HepG2 (cell line): ENCODE results near the gene DDX39B. TPM values are rescaled to one million over a fixed set of nuclear protein-coding genes. Genes with fewer than 3 reads are reported as not detected.
A peak's percentile ranks its signal among the peaks of the same experiment; 100 is the strongest.

Experiments used
- ATAC-seq: fragments of 200-7000 bp; cut with Tn5 transposase; 3 replicates; pipeline ENCODE4 v1.9.1; 2020; ENCODE audit warnings: mild to moderate bottlenecking, moderate library complexity
- BruUV-seq: library from RNA; stranded (reverse); fragments of 400-500 nt; replicated peaks from 2 replicates; lab custom pipeline; 2021; lab: Mats Ljungman, UMichigan
- CTCF ChIA-PET: fragments of 300-600 bp; formaldehyde crosslinking; extraction: SDS; loops from one replicate; lab custom pipeline; 2021; ENCODE audit warnings: low total read pairs, inconsistent platforms, low intra/inter-chr PET ratio; lab: Yijun Ruan, JAX
- POLR2A ChIA-PET: fragments of 350-600 bp; sonication (Branson Sonifier 250); formaldehyde crosslinking; loops from one replicate; lab custom pipeline; 2020; ENCODE audit warnings: antibody characterized with exemption, inconsistent platforms; lab: Yijun Ruan, JAX
- DNase-seq: peaks from one replicate; pipeline ENCODE4 v3.0.0-alpha.2; 2015; ENCODE audit warnings: low spot score
- FAIRE-seq: peaks from 3 replicates; lab custom pipeline; 2011; peaks lifted over from hg19 to GRCh38; lab: Jason Lieb, UNC
- H2AFZ ChIP-seq: one replicate; pipeline ENCODE4 v1.6.1; 2011; ENCODE audit warnings: low read length, inconsistent platforms
- H3K27ac ChIP-seq: fragments of 300-600 bp; 3 replicates; pipeline ENCODE4 v1.8.0; 2011; ENCODE audit warnings: mixed run types, mild to moderate bottlenecking, mixed read lengths, low read length, inconsistent platforms; ENCODE audit not compliant: insufficient read depth; ENCODE audit errors: extremely low read length
- H3K27me3 ChIP-seq, 2 experiments: fragments of 200-600 bp in 1 of 2; 2 replicates in 1 of 2; 3 replicates in 1 of 2; pipeline versions ENCODE4 v1.6.0 to v1.8.0; 2011; ENCODE audit warnings: low read length in 2 of 2, mild to moderate bottlenecking in 2 of 2, moderate library complexity in 2 of 2, inconsistent platforms in 1 of 2; ENCODE audit not compliant: insufficient read depth in 2 of 2, control insufficient read depth in 1 of 2
- H3K36me3 ChIP-seq, 2 experiments: fragments of 200-600 bp in 1 of 2; replicated peaks in 1 of 2; 2 replicates in 1 of 2; 3 replicates in 1 of 2; pipeline versions ENCODE4 v1.5.1 to v1.8.0; 2011; ENCODE audit warnings: low read length in 2 of 2, inconsistent platforms in 1 of 2; ENCODE audit not compliant: insufficient read depth in 2 of 2, control insufficient read depth in 1 of 2
- H3K4me1 ChIP-seq: 2 replicates; pipeline ENCODE4 v1.5.1; 2012; ENCODE audit warnings: low read length, inconsistent platforms; ENCODE audit not compliant: insufficient read depth
- H3K4me2 ChIP-seq: 2 replicates; pipeline ENCODE4 v1.6.0; 2011; ENCODE audit warnings: low read depth, low read length, inconsistent platforms
- H3K4me3 ChIP-seq, 3 experiments: fragments of 200-600 bp in 1 of 3; sonication (generic), shearing (Covaris generic) in 1 of 3; replicated peaks in 1 of 3; 2 replicates each; pipeline ENCODE4 v1.5.1; 2011 to 2016; ENCODE audit warnings: low read length in 3 of 3, inconsistent platforms in 2 of 3, low read depth in 2 of 3, mild to moderate bottlenecking in 2 of 3, control low read depth in 1 of 3, mixed read lengths in 1 of 3; ENCODE audit not compliant: insufficient read depth in 1 of 3
- H3K79me2 ChIP-seq: one replicate; pipeline ENCODE4 v1.6.1; 2011; ENCODE audit warnings: low read length, inconsistent platforms; ENCODE audit not compliant: insufficient read depth
- H3K9ac ChIP-seq: 2 replicates; pipeline ENCODE4 v1.6.0; 2011; ENCODE audit warnings: mild to moderate bottlenecking, low read depth, low read length, inconsistent platforms; ENCODE audit not compliant: insufficient read depth
- H3K9me3 ChIP-seq: 2 replicates; pipeline ENCODE4 v1.5.1; 2012; ENCODE audit warnings: mild to moderate bottlenecking, low read length
- H4K20me1 ChIP-seq: 2 replicates; pipeline ENCODE4 v1.6.0; 2011; ENCODE audit warnings: inconsistent platforms, mild to moderate bottlenecking, low read length, moderate library complexity; ENCODE audit not compliant: insufficient read depth
- EZH2 ChIP-seq: conservative IDR thresholded peaks from 2 replicates; pipeline ENCODE4 v1.6.1; 2012; ENCODE audit warnings: mild to moderate bottlenecking, low read depth, low read length, moderate library complexity
- HOXA7 ChIP-seq: sonication (generic); formaldehyde crosslinking; IDR thresholded peaks from 2 replicates; pipeline ENCODE4 v1.8.1; 2022; ENCODE audit warnings: mild to moderate bottlenecking, missing genetic modification reagents, moderate library complexity
- ZBTB1 ChIP-seq: sonication (generic); formaldehyde crosslinking; IDR thresholded peaks from 2 replicates; pipeline ENCODE4 v1.4.0; 2020; ENCODE audit warnings: missing genetic modification reagents, borderline replicate concordance
- ZBTB8A ChIP-seq: sonication (generic); formaldehyde crosslinking; IDR thresholded peaks from 2 replicates; pipeline ENCODE4 v1.4.0; 2020; ENCODE audit warnings: mild to moderate bottlenecking, low read depth, missing genetic modification reagents, borderline replicate concordance
- ZC3H4 ChIP-seq: sonication (generic); formaldehyde crosslinking; IDR thresholded peaks from 2 replicates; pipeline ENCODE4 v1.4.0; 2020; ENCODE audit warnings: missing genetic modification reagents, borderline replicate concordance
- ZNF44 ChIP-seq: sonication (generic); formaldehyde crosslinking; IDR thresholded peaks from 2 replicates; pipeline ENCODE4 v1.5.1; 2020; ENCODE audit warnings: mild to moderate bottlenecking, missing genetic modification reagents
- ZNF451 ChIP-seq: sonication (generic); formaldehyde crosslinking; IDR thresholded peaks from 2 replicates; pipeline ENCODE4 v1.5.0; 2020; ENCODE audit warnings: mild to moderate bottlenecking, missing genetic modification reagents
- ZNF878 ChIP-seq: sonication (generic); formaldehyde crosslinking; IDR thresholded peaks from 2 replicates; pipeline ENCODE4 v1.8.1; 2023; ENCODE audit warnings: mild to moderate bottlenecking, missing genetic modification reagents, moderate library complexity
- ZNF891 ChIP-seq: sonication (generic); formaldehyde crosslinking; IDR thresholded peaks from 2 replicates; pipeline ENCODE4 v1.5.0; 2020; ENCODE audit warnings: mild to moderate bottlenecking, missing genetic modification reagents
- ZSCAN9 ChIP-seq: IDR thresholded peaks from 2 replicates; pipeline ENCODE4 v1.6.1; 2016; ENCODE audit warnings: borderline replicate concordance
- WGBS: methylation state at CpG from one replicate; pipeline ENCODE4 v1.1.6; 2017; ENCODE audit warnings: low lambda C conversion rate; 5-methylcytosine and 5-hydroxymethylcytosine counted together
- in situ Hi-C: cut with HindIII; loops from 2 replicates; pipeline ENCODE4 v1.10.0; 2017; ENCODE audit warnings: low pct_unique_long_range_greater_than_20kb; ENCODE audit not compliant: extremely low pct_ligation_motif_present
- intact Hi-C: fragments of 100-400 bp; cut with micrococcal nuclease; formaldehyde crosslinking; loops from one replicate; pipeline ENCODE4 v1.10.0; 2022; ENCODE audit not compliant: unreplicated experiment
- polyA plus RNA-seq, 8 experiments: library from polyadenylated mRNA; depleted of rRNA in 3 of 8; stranded (reverse) in 7 of 8; unstranded in 1 of 8; fragments of >200 nt; fragmentation: Illumina TruSeq in 4 of 8; extraction: Trizol in 4 of 8; gene quantifications; 2 replicates each; pipeline versions ENCODE4 v1.2.1 to v1.2.3, GENCODE V29; 2011 to 2016; ENCODE audit warnings: low read depth in 4 of 8, missing spikeins in 1 of 8, mixed read lengths in 1 of 8; ENCODE audit not compliant: insufficient read depth in 1 of 8
- total RNA-seq, 5 experiments: library from RNA; depleted of rRNA; stranded (reverse); fragments of >200 nt; fragmentation: Illumina TruSeq; extraction: Trizol; gene quantifications; 2 replicates each; pipeline ENCODE4 v1.2.3, GENCODE V29; 2016; ENCODE audit warnings: low read depth in 1 of 5
- TF ChIP-seq, protein P1 (sequence below): sonication (generic); formaldehyde crosslinking; conservative IDR thresholded peaks from 2 replicates; pipeline ENCODE4 v1.4.0; 2020; ENCODE audit warnings: mild to moderate bottlenecking, missing genetic modification reagents, moderate library complexity
- TF ChIP-seq, protein P2 (sequence below), 2 experiments: sonication (generic) in 1 of 2; formaldehyde crosslinking in 1 of 2; IDR thresholded peaks; 2 replicates each; pipeline versions ENCODE4 v1.6.1 to v1.9.0; 2014 to 2022; ENCODE audit warnings: antibody characterized with exemption in 1 of 2, borderline replicate concordance in 1 of 2, inconsistent platforms in 1 of 2, low read depth in 1 of 2, missing genetic modification reagents in 1 of 2
- TF ChIP-seq, protein P3 (sequence below): sonication (generic); formaldehyde crosslinking; IDR thresholded peaks from 2 replicates; pipeline ENCODE4 v1.4.0; 2020; ENCODE audit warnings: missing genetic modification reagents

DDX39B gene
- total and polyA plus RNA-seq, 2 of the 13 experiments (the other 11 are each of a cell fraction or from before 2014, with no cell fraction given) = 570 to 678 TPM

DNA sequence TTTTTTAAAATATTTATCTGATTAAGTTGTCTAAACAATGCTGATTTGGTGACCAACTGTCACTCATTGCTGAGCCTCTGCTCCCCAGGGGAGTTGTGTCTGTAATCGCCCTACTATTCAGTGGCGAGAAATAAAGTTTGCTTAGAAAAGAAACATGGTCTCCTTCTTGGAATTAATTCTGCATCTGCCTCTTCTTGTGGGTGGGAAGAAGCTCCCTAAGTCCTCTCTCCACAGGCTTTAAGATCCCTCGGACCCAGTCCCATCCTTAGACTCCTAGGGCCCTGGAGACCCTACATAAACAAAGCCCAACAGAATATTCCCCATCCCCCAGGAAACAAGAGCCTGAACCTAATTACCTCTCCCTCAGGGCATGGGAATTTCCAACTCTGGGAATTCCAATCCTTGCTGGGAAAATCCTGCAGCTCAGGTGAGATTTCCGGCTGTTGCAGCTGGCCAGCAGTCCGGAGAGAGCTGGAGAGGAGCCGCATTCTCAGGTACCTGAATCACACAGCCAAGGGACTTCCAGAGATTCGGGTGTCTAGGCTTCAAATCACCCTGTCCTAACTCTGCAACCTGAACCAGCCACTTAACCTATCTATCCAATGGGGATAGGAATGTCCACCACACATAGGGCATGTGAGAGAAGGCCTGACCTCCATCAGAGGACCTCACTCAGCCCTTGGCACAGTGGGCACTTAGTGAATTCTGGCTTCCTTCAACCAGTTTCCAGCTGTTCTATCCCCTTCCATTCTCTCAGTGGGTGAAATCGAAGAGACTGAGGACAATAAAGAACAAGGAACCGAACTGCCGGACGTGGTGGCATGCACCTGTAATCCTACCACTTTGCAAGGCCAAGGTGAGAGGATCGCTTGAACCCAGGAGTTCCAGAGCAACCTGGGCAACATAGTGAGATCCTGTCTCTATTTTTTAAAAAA, 36.6 kb upstream of the DDX39B start:
- no peak for FAIRE-seq
- WGBS = 49% methylated on average over 10 of the region's 12 CpGs
- BruUV-seq = TSS peak; percentile 52
- no peak overlapping the region for H2AFZ ChIP-seq
- H3K9me3 ChIP-seq = no peaks in the 10 kb centered on the region
- DNase-seq = no peak
- H3K36me3 ChIP-seq = no peaks in the 10 kb centered on the region
- ATAC-seq = no peak
- H3K4me2 ChIP-seq = no peak overlapping the region
- H3K27ac ChIP-seq = no peak overlapping the region
- POLR2A ChIA-PET = interaction anchor here (1.6 to 2.3 kb wide), 3 partner anchors 20 to 86 kb away, joined by 4 to 9 read pairs (median 6); partner anchors contain the start of genes DDX39B and GPANK1
- CTCF ChIA-PET = no interaction called here
- no peak overlapping the region for H3K4me3 ChIP-seq
- intact Hi-C loops = no loop called here
- H3K4me1 ChIP-seq = peaks cover 25% of the 10 kb centered on the region
- in situ Hi-C loops = no loop called here
- no peaks in the 10 kb centered on the region for H4K20me1 ChIP-seq
- H3K9ac ChIP-seq = no peak overlapping the region
- H3K79me2 ChIP-seq = no peaks in the 10 kb centered on the region
- H3K27me3 ChIP-seq = peaks cover 16 to 89% of the 10 kb centered on the region in 2 experiments
- TF ChIP-seq ZBTB8A (CRISPR knock-in tag) (no peak), EZH2 (no peak), ZBTB1 (CRISPR knock-in tag) (no peak), ZNF891 (CRISPR knock-in tag) (no peak), ZNF451 (CRISPR knock-in tag) (no peak), ZNF878 (CRISPR knock-in tag) (no peak), ZSCAN9 (no peak), ZC3H4 (no peak), ZNF44 (CRISPR knock-in tag) (no peak), HOXA7 (CRISPR knock-in tag) (no peak)
- TF ChIP-seq, protein P1, sequence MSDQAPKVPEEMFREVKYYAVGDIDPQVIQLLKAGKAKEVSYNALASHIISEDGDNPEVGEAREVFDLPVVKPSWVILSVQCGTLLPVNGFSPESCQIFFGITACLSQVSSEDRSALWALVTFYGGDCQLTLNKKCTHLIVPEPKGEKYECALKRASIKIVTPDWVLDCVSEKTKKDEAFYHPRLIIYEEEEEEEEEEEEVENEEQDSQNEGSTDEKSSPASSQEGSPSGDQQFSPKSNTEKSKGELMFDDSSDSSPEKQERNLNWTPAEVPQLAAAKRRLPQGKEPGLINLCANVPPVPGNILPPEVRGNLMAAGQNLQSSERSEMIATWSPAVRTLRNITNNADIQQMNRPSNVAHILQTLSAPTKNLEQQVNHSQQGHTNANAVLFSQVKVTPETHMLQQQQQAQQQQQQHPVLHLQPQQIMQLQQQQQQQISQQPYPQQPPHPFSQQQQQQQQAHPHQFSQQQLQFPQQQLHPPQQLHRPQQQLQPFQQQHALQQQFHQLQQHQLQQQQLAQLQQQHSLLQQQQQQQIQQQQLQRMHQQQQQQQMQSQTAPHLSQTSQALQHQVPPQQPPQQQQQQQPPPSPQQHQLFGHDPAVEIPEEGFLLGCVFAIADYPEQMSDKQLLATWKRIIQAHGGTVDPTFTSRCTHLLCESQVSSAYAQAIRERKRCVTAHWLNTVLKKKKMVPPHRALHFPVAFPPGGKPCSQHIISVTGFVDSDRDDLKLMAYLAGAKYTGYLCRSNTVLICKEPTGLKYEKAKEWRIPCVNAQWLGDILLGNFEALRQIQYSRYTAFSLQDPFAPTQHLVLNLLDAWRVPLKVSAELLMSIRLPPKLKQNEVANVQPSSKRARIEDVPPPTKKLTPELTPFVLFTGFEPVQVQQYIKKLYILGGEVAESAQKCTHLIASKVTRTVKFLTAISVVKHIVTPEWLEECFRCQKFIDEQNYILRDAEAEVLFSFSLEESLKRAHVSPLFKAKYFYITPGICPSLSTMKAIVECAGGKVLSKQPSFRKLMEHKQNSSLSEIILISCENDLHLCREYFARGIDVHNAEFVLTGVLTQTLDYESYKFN = no peak
- TF ChIP-seq, protein P2, sequence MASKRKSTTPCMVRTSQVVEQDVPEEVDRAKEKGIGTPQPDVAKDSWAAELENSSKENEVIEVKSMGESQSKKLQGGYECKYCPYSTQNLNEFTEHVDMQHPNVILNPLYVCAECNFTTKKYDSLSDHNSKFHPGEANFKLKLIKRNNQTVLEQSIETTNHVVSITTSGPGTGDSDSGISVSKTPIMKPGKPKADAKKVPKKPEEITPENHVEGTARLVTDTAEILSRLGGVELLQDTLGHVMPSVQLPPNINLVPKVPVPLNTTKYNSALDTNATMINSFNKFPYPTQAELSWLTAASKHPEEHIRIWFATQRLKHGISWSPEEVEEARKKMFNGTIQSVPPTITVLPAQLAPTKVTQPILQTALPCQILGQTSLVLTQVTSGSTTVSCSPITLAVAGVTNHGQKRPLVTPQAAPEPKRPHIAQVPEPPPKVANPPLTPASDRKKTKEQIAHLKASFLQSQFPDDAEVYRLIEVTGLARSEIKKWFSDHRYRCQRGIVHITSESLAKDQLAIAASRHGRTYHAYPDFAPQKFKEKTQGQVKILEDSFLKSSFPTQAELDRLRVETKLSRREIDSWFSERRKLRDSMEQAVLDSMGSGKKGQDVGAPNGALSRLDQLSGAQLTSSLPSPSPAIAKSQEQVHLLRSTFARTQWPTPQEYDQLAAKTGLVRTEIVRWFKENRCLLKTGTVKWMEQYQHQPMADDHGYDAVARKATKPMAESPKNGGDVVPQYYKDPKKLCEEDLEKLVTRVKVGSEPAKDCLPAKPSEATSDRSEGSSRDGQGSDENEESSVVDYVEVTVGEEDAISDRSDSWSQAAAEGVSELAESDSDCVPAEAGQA (IDR thresholded peaks at IDR 0.05; ENCODE audit: low read depth) = no peak
- TF ChIP-seq, protein P2 (CRISPR knock-in tag; IDR thresholded peaks at IDR 0.05; ENCODE audit: borderline replicate concordance) = no peak
- TF ChIP-seq, protein P3, sequence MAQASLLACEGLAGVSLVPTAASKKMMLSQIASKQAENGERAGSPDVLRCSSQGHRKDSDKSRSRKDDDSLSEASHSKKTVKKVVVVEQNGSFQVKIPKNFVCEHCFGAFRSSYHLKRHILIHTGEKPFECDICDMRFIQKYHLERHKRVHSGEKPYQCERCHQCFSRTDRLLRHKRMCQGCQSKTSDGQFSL = no peak
